AG04450 (cell line): ENCODE data around the gene OSBPL5. TPM values are rescaled to one million over a fixed set of nuclear protein-coding genes. Genes with fewer than 3 reads are reported as not detected.

Experiments
- CTCF ChIA-PET: fragments of 300-600, 350-600 bp; formaldehyde crosslinking; extraction: SDS; loops from one replicate; lab custom pipeline; 2022; ENCODE audit warnings: antibody characterized with exemption, inconsistent platforms; lab: Charles Lee
- POLR2A ChIA-PET: fragments of 350-600 bp; formaldehyde crosslinking; extraction: SDS; loops from one replicate; lab custom pipeline; 2021; ENCODE audit warnings: antibody characterized with exemption, inconsistent platforms; lab: Yijun Ruan, JAX
- DNase-seq: peaks from one replicate; pipeline ENCODE4 v3.0.0-alpha.2; 2011; ENCODE audit warnings: low read depth, low spot score
- H3K27ac ChIP-seq: one replicate; pipeline ENCODE4 v1.5.1; 2012; ENCODE audit warnings: low read depth, low read length, control low read depth
- H3K27me3 ChIP-seq: one replicate; pipeline ENCODE4 v1.6.0; 2012; ENCODE audit warnings: low read length; ENCODE audit not compliant: control insufficient read depth, insufficient read depth
- H3K4me3 ChIP-seq: 2 replicates; pipeline ENCODE4 v1.5.1; 2011; ENCODE audit warnings: mild to moderate bottlenecking, low read depth, low read length, control low read depth
- H3K9me3 ChIP-seq: 2 replicates; pipeline ENCODE4 v1.5.1; 2012; ENCODE audit warnings: low read length; ENCODE audit not compliant: control insufficient read depth, insufficient read depth
- CTCF ChIP-seq: IDR thresholded peaks from 2 replicates; pipeline ENCODE4 v1.5.1; 2011; ENCODE audit warnings: low read depth, low read length, control low read depth, inconsistent platforms
- polyA plus RNA-seq: library from polyadenylated mRNA; depleted of rRNA; stranded (reverse); fragments of >200 nt; gene quantifications from 2 replicates; pipeline ENCODE4 v1.2.3, GENCODE V29; 2011

The OSBPL5 gene
- polyA plus RNA-seq, 1 experiment, result 7.4 TPM

GRCh38 chr11:3101921-3102640 lies 63.0 kb downstream of the OSBPL5 start:
- no peak for DNase-seq
- H3K27me3 ChIP-seq, result no peaks in the 10 kb centered on the region
- TF ChIP-seq CTCF, result no peak
- H3K4me3 ChIP-seq, result no peak overlapping the region
- ChIA-PET POLR2A (no interaction called here), CTCF (interaction anchor here (1.4 kb wide), 1 partner anchor 11 kb away, joined by 6 read pairs; no protein-coding TSS in a partner anchor)
- no peaks in the 10 kb centered on the region; the same call in 1 of the 2 replicates for H3K9me3 ChIP-seq
- no peak overlapping the region for H3K27ac ChIP-seq

- no peaks in the 10 kb centered on the region; the same call in 1 of the 2 replicates for H3K9me3 ChIP-seq
- H3K4me3 ChIP-seq, result no peak overlapping the region
- no peak for TF ChIP-seq CTCF
- no peak overlapping the region for H3K27ac ChIP-seq
- H3K27me3 ChIP-seq, result no peaks in the 10 kb centered on the region
- DNase-seq, result no peak
- CTCF ChIA-PET, result no interaction called here
- POLR2A ChIA-PET, result no interaction called here
These were observed 65.9 kb downstream of the OSBPL5 start for GRCh38 chr11:3099178-3099577.

- CTCF ChIA-PET, result no interaction called here
- POLR2A ChIA-PET, result no interaction called here
- H3K27me3 ChIP-seq, result no peaks in the 10 kb centered on the region
- DNase-seq, result no peak
- H3K27ac ChIP-seq, result no peak overlapping the region
- no peaks in the 10 kb centered on the region; the same call in 1 of the 2 replicates for H3K9me3 ChIP-seq
- no peak overlapping the region for H3K4me3 ChIP-seq
- no peak for TF ChIP-seq CTCF
These were observed 68.1 kb downstream of the OSBPL5 start for GRCh38 chr11:3096909-3097530.

- H3K9me3 ChIP-seq, result no peaks in the 10 kb centered on the region; the same call in 1 of the 2 replicates
- ChIA-PET POLR2A (no interaction called here), CTCF (interaction anchor here (0.6 kb wide), 1 partner anchor 121 kb away, joined by 4 read pairs; no protein-coding TSS in a partner anchor)
- no peaks in the 10 kb centered on the region for H3K27me3 ChIP-seq
- DNase-seq, result peak; percentile 51
- TF ChIP-seq CTCF, result no peak
- peak overlapping the region; percentile 87 for H3K27ac ChIP-seq
- H3K4me3 ChIP-seq, result peak overlapping the region; percentile 12; the same call in 1 of the 2 replicates
These were observed 69.3 kb downstream of the OSBPL5 start for GRCh38 chr11:3095712-3096361.
